SK-N-SH (cell line): ENCODE results near the gene MRGPRE.

ENCODE experiments used
- EP300 ChIP-seq, 2 experiments: IDR thresholded peaks; 2 replicates each; pipeline versions ENCODE4 v1.4.0 to v1.6.1; 2012; ENCODE audit warnings: borderline replicate concordance in 1 of 2, low read depth in 1 of 2, low read length in 1 of 2
- GABPA ChIP-seq: IDR thresholded peaks from 2 replicates; pipeline ENCODE4 v1.4.0; 2012; ENCODE audit warnings: low read depth, mild to moderate bottlenecking
- NRF1 ChIP-seq: IDR thresholded peaks from 2 replicates; pipeline ENCODE4 v1.6.1; 2012; ENCODE audit warnings: low read depth, mild to moderate bottlenecking, low read length
- POLR2AphosphoS5 ChIP-seq: IDR thresholded peaks from 2 replicates; pipeline ENCODE4 v1.6.1; 2012; ENCODE audit warnings: low read depth, low read length
- RAD21 ChIP-seq: IDR thresholded peaks from 2 replicates; pipeline ENCODE4 v1.6.1; 2012; ENCODE audit warnings: mild to moderate bottlenecking, low read length
- RFX5 ChIP-seq: IDR thresholded peaks from 2 replicates; pipeline ENCODE4 v1.6.1; 2012; ENCODE audit warnings: mild to moderate bottlenecking, improper control_type of control experiment, low read length
- TAF1 ChIP-seq: IDR thresholded peaks from 2 replicates; pipeline ENCODE4 v1.6.1; 2012; ENCODE audit warnings: low read depth, mild to moderate bottlenecking, low read length, moderate library complexity, borderline replicate concordance
- TCF12 ChIP-seq: IDR thresholded peaks from 2 replicates; pipeline ENCODE4 v1.4.0; 2012
- YY1 ChIP-seq: IDR thresholded peaks from 2 replicates; pipeline ENCODE4 v1.4.0; 2012; ENCODE audit warnings: low read depth, mild to moderate bottlenecking
- TF ChIP-seq, protein P1 (sequence below): fragments of 200-600 bp; sonication (generic); IDR thresholded peaks from 2 replicates; pipeline ENCODE4 v1.6.1; 2017; ENCODE audit warnings: antibody characterized with exemption, mild to moderate bottlenecking, moderate library complexity
- TF ChIP-seq, protein P2 (sequence below): IDR thresholded peaks from 2 replicates; pipeline ENCODE4 v1.4.0; 2012; ENCODE audit warnings: low read depth
- TF ChIP-seq, protein P3 (sequence below): fragments of 150-350 bp; IDR thresholded peaks from 2 replicates; pipeline ENCODE4 v1.6.1; 2017; ENCODE audit warnings: antibody characterized with exemption, low read length, low read depth, borderline replicate concordance

DNA sequence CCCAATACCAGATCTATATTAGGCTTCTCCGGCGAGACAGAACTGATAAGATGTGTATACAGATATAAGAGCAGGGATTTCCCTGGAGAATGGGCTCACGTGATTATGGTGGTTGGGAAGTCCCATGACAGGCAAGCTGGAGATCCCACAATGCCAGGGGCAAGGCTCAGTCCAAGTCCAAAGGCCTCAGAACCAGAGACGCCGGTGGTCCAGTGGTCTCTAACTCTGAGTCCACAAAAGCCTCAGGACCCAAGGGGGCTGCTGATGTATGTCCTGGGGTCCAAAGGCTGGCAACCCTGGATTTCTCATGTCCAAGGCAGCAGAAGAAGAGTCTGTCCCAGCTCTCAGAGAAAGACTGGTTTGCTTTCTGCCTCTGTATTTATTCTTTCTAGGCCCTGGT lies 51.3 kb downstream of the MRGPRE start:
- TF ChIP-seq, protein P1, sequence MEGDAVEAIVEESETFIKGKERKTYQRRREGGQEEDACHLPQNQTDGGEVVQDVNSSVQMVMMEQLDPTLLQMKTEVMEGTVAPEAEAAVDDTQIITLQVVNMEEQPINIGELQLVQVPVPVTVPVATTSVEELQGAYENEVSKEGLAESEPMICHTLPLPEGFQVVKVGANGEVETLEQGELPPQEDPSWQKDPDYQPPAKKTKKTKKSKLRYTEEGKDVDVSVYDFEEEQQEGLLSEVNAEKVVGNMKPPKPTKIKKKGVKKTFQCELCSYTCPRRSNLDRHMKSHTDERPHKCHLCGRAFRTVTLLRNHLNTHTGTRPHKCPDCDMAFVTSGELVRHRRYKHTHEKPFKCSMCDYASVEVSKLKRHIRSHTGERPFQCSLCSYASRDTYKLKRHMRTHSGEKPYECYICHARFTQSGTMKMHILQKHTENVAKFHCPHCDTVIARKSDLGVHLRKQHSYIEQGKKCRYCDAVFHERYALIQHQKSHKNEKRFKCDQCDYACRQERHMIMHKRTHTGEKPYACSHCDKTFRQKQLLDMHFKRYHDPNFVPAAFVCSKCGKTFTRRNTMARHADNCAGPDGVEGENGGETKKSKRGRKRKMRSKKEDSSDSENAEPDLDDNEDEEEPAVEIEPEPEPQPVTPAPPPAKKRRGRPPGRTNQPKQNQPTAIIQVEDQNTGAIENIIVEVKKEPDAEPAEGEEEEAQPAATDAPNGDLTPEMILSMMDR, result no peak
- TF ChIP-seq NRF1 (no peak), RAD21 (no peak), TAF1 (no peak), EP300 (IDR thresholded peaks at IDR 0.05; ENCODE audit: borderline replicate concordance in 1 of 2, low read depth in 1 of 2, low read length in 1 of 2) (no peak), TCF12 (no peak), POLR2AphosphoS5 (no peak), GABPA (no peak), RFX5 (no peak), YY1 (no peak)
- TF ChIP-seq, protein P2, sequence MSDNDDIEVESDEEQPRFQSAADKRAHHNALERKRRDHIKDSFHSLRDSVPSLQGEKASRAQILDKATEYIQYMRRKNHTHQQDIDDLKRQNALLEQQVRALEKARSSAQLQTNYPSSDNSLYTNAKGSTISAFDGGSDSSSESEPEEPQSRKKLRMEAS, result no peak
- TF ChIP-seq, protein P3, sequence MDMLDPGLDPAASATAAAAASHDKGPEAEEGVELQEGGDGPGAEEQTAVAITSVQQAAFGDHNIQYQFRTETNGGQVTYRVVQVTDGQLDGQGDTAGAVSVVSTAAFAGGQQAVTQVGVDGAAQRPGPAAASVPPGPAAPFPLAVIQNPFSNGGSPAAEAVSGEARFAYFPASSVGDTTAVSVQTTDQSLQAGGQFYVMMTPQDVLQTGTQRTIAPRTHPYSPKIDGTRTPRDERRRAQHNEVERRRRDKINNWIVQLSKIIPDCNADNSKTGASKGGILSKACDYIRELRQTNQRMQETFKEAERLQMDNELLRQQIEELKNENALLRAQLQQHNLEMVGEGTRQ, result no peak
